HepG2 (cell line): ENCODE measurements around the gene TMEM19. TPM values are rescaled to one million over a fixed set of nuclear protein-coding genes. Genes with fewer than 3 reads are reported as not detected.

Experiments
- ATAC-seq: fragments of 200-7000 bp; cut with Tn5 transposase; 3 replicates; pipeline ENCODE4 v1.9.1; 2020; ENCODE audit warnings: mild to moderate bottlenecking, moderate library complexity
- BruUV-seq: library from RNA; stranded (reverse); fragments of 400-500 nt; replicated peaks from 2 replicates; lab custom pipeline; 2021; lab: Mats Ljungman, UMichigan
- CTCF ChIA-PET: fragments of 300-600 bp; formaldehyde crosslinking; extraction: SDS; loops from one replicate; lab custom pipeline; 2021; ENCODE audit warnings: low total read pairs, inconsistent platforms, low intra/inter-chr PET ratio; lab: Yijun Ruan, JAX
- POLR2A ChIA-PET: fragments of 350-600 bp; sonication (Branson Sonifier 250); formaldehyde crosslinking; loops from one replicate; lab custom pipeline; 2020; ENCODE audit warnings: antibody characterized with exemption, inconsistent platforms; lab: Yijun Ruan, JAX
- DNase-seq: peaks from one replicate; pipeline ENCODE4 v3.0.0-alpha.2; 2015; ENCODE audit warnings: low spot score
- FAIRE-seq: peaks from 3 replicates; lab custom pipeline; 2011; peaks lifted over from hg19 to GRCh38; lab: Jason Lieb, UNC
- H2AFZ ChIP-seq: one replicate; pipeline ENCODE4 v1.6.1; 2011; ENCODE audit warnings: low read length, inconsistent platforms
- H3K27ac ChIP-seq: fragments of 300-600 bp; 3 replicates; pipeline ENCODE4 v1.8.0; 2011; ENCODE audit warnings: mixed run types, mild to moderate bottlenecking, mixed read lengths, low read length, inconsistent platforms; ENCODE audit not compliant: insufficient read depth; ENCODE audit errors: extremely low read length
- H3K27me3 ChIP-seq, 2 experiments: fragments of 200-600 bp in 1 of 2; 2 replicates in 1 of 2; 3 replicates in 1 of 2; pipeline versions ENCODE4 v1.6.0 to v1.8.0; 2011; ENCODE audit warnings: low read length in 2 of 2, mild to moderate bottlenecking in 2 of 2, moderate library complexity in 2 of 2, inconsistent platforms in 1 of 2; ENCODE audit not compliant: insufficient read depth in 2 of 2, control insufficient read depth in 1 of 2
- H3K36me3 ChIP-seq, 2 experiments: fragments of 200-600 bp in 1 of 2; replicated peaks in 1 of 2; 2 replicates in 1 of 2; 3 replicates in 1 of 2; pipeline versions ENCODE4 v1.5.1 to v1.8.0; 2011; ENCODE audit warnings: low read length in 2 of 2, inconsistent platforms in 1 of 2; ENCODE audit not compliant: insufficient read depth in 2 of 2, control insufficient read depth in 1 of 2
- H3K4me1 ChIP-seq: 2 replicates; pipeline ENCODE4 v1.5.1; 2012; ENCODE audit warnings: low read length, inconsistent platforms; ENCODE audit not compliant: insufficient read depth
- H3K4me2 ChIP-seq: 2 replicates; pipeline ENCODE4 v1.6.0; 2011; ENCODE audit warnings: low read depth, low read length, inconsistent platforms
- H3K4me3 ChIP-seq, 3 experiments: fragments of 200-600 bp in 1 of 3; sonication (generic), shearing (Covaris generic) in 1 of 3; replicated peaks in 1 of 3; 2 replicates each; pipeline ENCODE4 v1.5.1; 2011 to 2016; ENCODE audit warnings: low read length in 3 of 3, inconsistent platforms in 2 of 3, low read depth in 2 of 3, mild to moderate bottlenecking in 2 of 3, control low read depth in 1 of 3, mixed read lengths in 1 of 3; ENCODE audit not compliant: insufficient read depth in 1 of 3
- H3K79me2 ChIP-seq: one replicate; pipeline ENCODE4 v1.6.1; 2011; ENCODE audit warnings: low read length, inconsistent platforms; ENCODE audit not compliant: insufficient read depth
- H3K9ac ChIP-seq: 2 replicates; pipeline ENCODE4 v1.6.0; 2011; ENCODE audit warnings: mild to moderate bottlenecking, low read depth, low read length, inconsistent platforms; ENCODE audit not compliant: insufficient read depth
- H3K9me3 ChIP-seq: 2 replicates; pipeline ENCODE4 v1.5.1; 2012; ENCODE audit warnings: mild to moderate bottlenecking, low read length
- H4K20me1 ChIP-seq: 2 replicates; pipeline ENCODE4 v1.6.0; 2011; ENCODE audit warnings: inconsistent platforms, mild to moderate bottlenecking, low read length, moderate library complexity; ENCODE audit not compliant: insufficient read depth
- CENPT ChIP-seq: sonication (generic); formaldehyde crosslinking; IDR thresholded peaks from 2 replicates; pipeline ENCODE4 v1.8.0; 2022; ENCODE audit warnings: low read depth, mild to moderate bottlenecking, moderate library complexity, missing genetic modification reagents
- CTCF ChIP-seq: sonication (generic); formaldehyde crosslinking; IDR thresholded peaks from 2 replicates; pipeline ENCODE4 v1.5.0; 2020; ENCODE audit warnings: mild to moderate bottlenecking, missing genetic modification reagents, moderate library complexity
- GATAD2A ChIP-seq: IDR thresholded peaks from 2 replicates; pipeline ENCODE4 v1.6.1; 2016
- KMT2B ChIP-seq: IDR thresholded peaks from 2 replicates; pipeline ENCODE4 v1.6.1; 2016; ENCODE audit warnings: missing genetic modification reagents, missing compliant biosample characterization
- RARA ChIP-seq: IDR thresholded peaks from 2 replicates; pipeline ENCODE4 v1.6.1; 2016; ENCODE audit warnings: missing genetic modification reagents, missing compliant biosample characterization
- SIN3A ChIP-seq: IDR thresholded peaks from 2 replicates; pipeline ENCODE4 v1.6.1; 2011; ENCODE audit warnings: low read depth, mild to moderate bottlenecking, control low read depth, low read length, borderline replicate concordance
- SMAD9 ChIP-seq: sonication (generic); formaldehyde crosslinking; IDR thresholded peaks from 2 replicates; pipeline ENCODE4 v1.5.1; 2020; ENCODE audit warnings: mild to moderate bottlenecking, missing genetic modification reagents
- SOX6 ChIP-seq, 2 experiments: fragments of 450-650 bp in 1 of 2; sonication (generic) in 1 of 2; formaldehyde crosslinking in 1 of 2; IDR thresholded peaks; 2 replicates each; pipeline versions ENCODE4 v1.4.0 to v1.6.1; 2017 to 2020; ENCODE audit warnings: antibody characterized with exemption in 1 of 2, mild to moderate bottlenecking in 1 of 2, missing genetic modification reagents in 1 of 2
- TBL1XR1 ChIP-seq: fragments of 150-350 bp; IDR thresholded peaks from 2 replicates; pipeline ENCODE4 v1.6.1; 2014; ENCODE audit warnings: borderline replicate concordance, low read length; ENCODE audit not compliant: partially characterized antibody
- YEATS4 ChIP-seq: sonication (generic); formaldehyde crosslinking; IDR thresholded peaks from 2 replicates; pipeline ENCODE4 v1.4.0; 2020; ENCODE audit warnings: missing genetic modification reagents, borderline replicate concordance
- ZC3H4 ChIP-seq: sonication (generic); formaldehyde crosslinking; IDR thresholded peaks from 2 replicates; pipeline ENCODE4 v1.4.0; 2020; ENCODE audit warnings: missing genetic modification reagents, borderline replicate concordance
- ZKSCAN8 ChIP-seq: IDR thresholded peaks from 2 replicates; pipeline ENCODE4 v1.6.1; 2016; ENCODE audit warnings: borderline replicate concordance, missing genetic modification reagents, missing compliant biosample characterization
- ZNF230 ChIP-seq: sonication (generic); formaldehyde crosslinking; IDR thresholded peaks from 2 replicates; pipeline ENCODE4 v1.4.0; 2020; ENCODE audit warnings: mild to moderate bottlenecking, missing genetic modification reagents
- ZNF543 ChIP-seq: sonication (generic); formaldehyde crosslinking; IDR thresholded peaks from 2 replicates; pipeline ENCODE4 v1.4.0; 2020; ENCODE audit warnings: mild to moderate bottlenecking, missing genetic modification reagents
- ZNF691 ChIP-seq: sonication (generic); formaldehyde crosslinking; IDR thresholded peaks from 2 replicates; pipeline ENCODE4 v1.4.0; 2020; ENCODE audit warnings: missing genetic modification reagents, low read depth, mild to moderate bottlenecking, borderline replicate concordance
- WGBS: methylation state at CpG from one replicate; pipeline ENCODE4 v1.1.6; 2017; ENCODE audit warnings: low lambda C conversion rate; 5-methylcytosine and 5-hydroxymethylcytosine counted together
- in situ Hi-C: cut with HindIII; loops from 2 replicates; pipeline ENCODE4 v1.10.0; 2017; ENCODE audit warnings: low pct_unique_long_range_greater_than_20kb; ENCODE audit not compliant: extremely low pct_ligation_motif_present
- intact Hi-C: fragments of 100-400 bp; cut with micrococcal nuclease; formaldehyde crosslinking; loops from one replicate; pipeline ENCODE4 v1.10.0; 2022; ENCODE audit not compliant: unreplicated experiment
- polyA plus RNA-seq, 8 experiments: library from polyadenylated mRNA; depleted of rRNA in 3 of 8; stranded (reverse) in 7 of 8; unstranded in 1 of 8; fragments of >200 nt; fragmentation: Illumina TruSeq in 4 of 8; extraction: Trizol in 4 of 8; gene quantifications; 2 replicates each; pipeline versions ENCODE4 v1.2.1 to v1.2.3, GENCODE V29; 2011 to 2016; ENCODE audit warnings: low read depth in 4 of 8, missing spikeins in 1 of 8, mixed read lengths in 1 of 8; ENCODE audit not compliant: insufficient read depth in 1 of 8
- total RNA-seq, 5 experiments: library from RNA; depleted of rRNA; stranded (reverse); fragments of >200 nt; fragmentation: Illumina TruSeq; extraction: Trizol; gene quantifications; 2 replicates each; pipeline ENCODE4 v1.2.3, GENCODE V29; 2016; ENCODE audit warnings: low read depth in 1 of 5

TMEM19 gene
- total and polyA plus RNA-seq, 2 of the 13 experiments (the other 11 are each of a cell fraction or from before 2014, with no cell fraction given) = 16.9 to 22.5 TPM

- peak overlapping the region; percentile 95 for H3K9ac ChIP-seq
- peaks cover 0 to 9% of the 10 kb centered on the region in 2 experiments; a peak in 2 of 5 replicates for H3K36me3 ChIP-seq
- intact Hi-C loops = loop anchor here (1.0 kb wide), 1 partner anchor 22 kb away; the partner anchor contains the start of gene TMEM19
- no peaks in the 10 kb centered on the region for H3K9me3 ChIP-seq
- H3K4me3 ChIP-seq = peak overlapping the region; percentile 88 to 97 (median 94)
- POLR2A ChIA-PET = interaction anchor here (0.8 to 2.9 kb wide), 12 partner anchors 11 to 226 kb away, joined by 3 to 78 read pairs (median 7); partner anchors contain the start of genes RAB21 and TMEM19
- H3K4me2 ChIP-seq = peak overlapping the region; percentile 68
- WGBS = under 1% methylated on average over 20 of the region's 20 CpGs
- ATAC-seq (peak; percentile 27), FAIRE-seq (no peak), DNase-seq (no peak)
- no peak overlapping the region for H2AFZ ChIP-seq
- peaks cover 19% of the 10 kb centered on the region for H4K20me1 ChIP-seq
- peaks cover 57% of the 10 kb centered on the region for H3K79me2 ChIP-seq
- peak overlapping the region; percentile 99 for H3K27ac ChIP-seq
- H3K4me1 ChIP-seq = peaks cover 31% of the 10 kb centered on the region
- TSS peak; percentile 82 for BruUV-seq
- in situ Hi-C loops = loop anchor here (5.0 kb wide), 1 partner anchor 88 kb away; the partner anchor contains the start of gene RAB21
- no peaks in the 10 kb centered on the region; a peak in 1 of 5 replicates for H3K27me3 ChIP-seq
- CTCF ChIA-PET = no interaction called here
- no peak for TF ChIP-seq ZNF230 (CRISPR knock-in tag)
- no peak for TF ChIP-seq TBL1XR1
- peak; percentile 0; the same call in 1 of the 2 replicates for TF ChIP-seq KMT2B (CRISPR knock-in tag)
- TF ChIP-seq ZNF691 (CRISPR knock-in tag) = peak; percentile 44; the same call in 1 of the 2 replicates
- no peak for TF ChIP-seq CTCF (CRISPR knock-in tag)
- no peak for TF ChIP-seq SMAD9 (CRISPR knock-in tag)
- TF ChIP-seq CENPT = no peak
- TF ChIP-seq ZKSCAN8 (CRISPR knock-in tag) = no peak
- no peak for TF ChIP-seq RARA (CRISPR knock-in tag)
- peak; percentile 20; the same call in 1 of the 2 replicates for TF ChIP-seq SIN3A
- no peak for TF ChIP-seq SOX6 (IDR thresholded peaks at IDR 0.05)
- TF ChIP-seq SOX6 (CRISPR knock-in tag; IDR thresholded peaks at IDR 0.05) = peak; percentile 23; the same call in 1 of the 2 replicates
- TF ChIP-seq GATAD2A (CRISPR knock-in tag) = 0 out of 2 replicates have a peak, but pooled peaks have one; percentile 8
- TF ChIP-seq ZNF543 (CRISPR knock-in tag) = peak; percentile 49; the same call in 1 of the 2 replicates
- TF ChIP-seq YEATS4 (CRISPR knock-in tag) = 0 out of 2 replicates have a peak, but pooled peaks have one; percentile 27
- peak; percentile 99; the same call in 1 of the 2 replicates for TF ChIP-seq ZC3H4 (CRISPR knock-in tag)
These were observed 21.3 kb upstream of the TMEM19 start for GRCh38 chr12:71664411-71665089.
